WTC11 (cell line): Measurements from ENCODE around the gene CAMTA1. TPM values are rescaled to one million over a fixed set of nuclear protein-coding genes. Genes with fewer than 3 reads are reported as not detected.

Source experiments
- ATAC-seq: fragments of 200-7000 bp; cut with Tn5 transposase; 2 replicates; pipeline ENCODE4 v1.10.0; 2021; ENCODE audit warnings: mild to moderate bottlenecking, moderate library complexity
- CTCF ChIA-PET: fragments of 300-600 bp; sonication (Branson Sonifier 250); formaldehyde crosslinking; loops from one replicate; lab custom pipeline; 2021; ENCODE audit warnings: antibody characterized with exemption; lab: Charles Lee
- POLR2A ChIA-PET: fragments of 350-600 bp; sonication (Branson Sonifier 250); formaldehyde crosslinking; loops from one replicate; lab custom pipeline; 2021; ENCODE audit warnings: antibody characterized with exemption; lab: Charles Lee
- DNase-seq: peaks from one replicate; pipeline ENCODE4 v3.0.0; 2021; ENCODE audit warnings: low spot score
- H3K27ac Mint-ChIP-seq: 2 replicates; pipeline ENCODE4 v1.8.0; 2021; ENCODE audit warnings: mixed read lengths
- H3K27me3 Mint-ChIP-seq: 2 replicates; pipeline ENCODE4 v1.8.0; 2021; ENCODE audit warnings: low read depth, mild to moderate bottlenecking, moderate library complexity, mixed read lengths
- H3K36me3 Mint-ChIP-seq: 2 replicates; pipeline ENCODE4 v1.8.0; 2021; ENCODE audit warnings: mixed read lengths
- H3K4me1 Mint-ChIP-seq: 2 replicates; pipeline ENCODE4 v1.8.0; 2022; ENCODE audit warnings: mixed read lengths
- H3K4me3 Mint-ChIP-seq: 2 replicates; pipeline ENCODE4 v1.8.0; 2021; ENCODE audit warnings: mild to moderate bottlenecking, moderate library complexity, mixed read lengths
- H3K9me3 Mint-ChIP-seq: 2 replicates; pipeline ENCODE4 v1.8.0; 2021; ENCODE audit warnings: mixed read lengths
- ATF1 ChIP-seq: sonication (generic); formaldehyde crosslinking; IDR thresholded peaks from 2 replicates; pipeline ENCODE4 v1.8.1; 2023; ENCODE audit warnings: mild to moderate bottlenecking, moderate library complexity, missing genetic modification reagents
- FOXK1 ChIP-seq: sonication (generic); formaldehyde crosslinking; IDR thresholded peaks from 2 replicates; pipeline ENCODE4 v1.8.0; 2022; ENCODE audit warnings: mild to moderate bottlenecking, moderate library complexity, missing genetic modification reagents
- HMGA2 ChIP-seq: fragments of 250-450 bp; sonication (Bioruptor Pico); IDR thresholded peaks from 2 replicates; pipeline ENCODE4 v1.4.0; 2021; ENCODE audit warnings: mild to moderate bottlenecking, moderate library complexity
- NR1H2 ChIP-seq: sonication (generic); formaldehyde crosslinking; IDR thresholded peaks from 2 replicates; pipeline ENCODE4 v1.9.0; 2021; ENCODE audit warnings: mild to moderate bottlenecking, moderate library complexity, missing genetic modification reagents
- OVOL2 ChIP-seq: fragments of 250-450 bp; sonication (Bioruptor Pico); IDR thresholded peaks from 2 replicates; pipeline ENCODE4 v1.9.0; 2021; ENCODE audit warnings: mild to moderate bottlenecking, borderline replicate concordance
- ZBTB21 ChIP-seq: sonication (generic); formaldehyde crosslinking; IDR thresholded peaks from 2 replicates; pipeline ENCODE4 v1.8.1; 2023; ENCODE audit warnings: mild to moderate bottlenecking, missing genetic modification reagents, borderline replicate concordance
- total RNA-seq: library from RNA; stranded (reverse); gene quantifications from 3 replicates; pipeline ENCODE4 v1.2.3, GENCODE V29; 2021
- TF ChIP-seq, protein P1 (sequence below): fragments of 250-450 bp; sonication (Bioruptor Pico); IDR thresholded peaks from 2 replicates; pipeline ENCODE4 v1.9.0; 2021; ENCODE audit warnings: mild to moderate bottlenecking, borderline replicate concordance
- TF ChIP-seq, protein P2 (sequence below): sonication (generic); formaldehyde crosslinking; IDR thresholded peaks from 2 replicates; pipeline ENCODE4 v1.8.1; 2022; ENCODE audit warnings: low read depth, missing genetic modification reagents, borderline replicate concordance
- TF ChIP-seq, protein P3 (sequence below): fragments of 250-450 bp; sonication (Bioruptor Pico); IDR thresholded peaks from 2 replicates; pipeline ENCODE4 v2.1.2; 2022; ENCODE audit warnings: mild to moderate bottlenecking, moderate library complexity
- TF ChIP-seq, protein P4 (sequence below): fragments of 250-450 bp; sonication (Bioruptor Pico); conservative IDR thresholded peaks from 2 replicates; pipeline ENCODE4 v1.9.0; 2021; ENCODE audit warnings: mild to moderate bottlenecking
- TF ChIP-seq, protein P5 (sequence below): sonication (generic); formaldehyde crosslinking; IDR thresholded peaks from 2 replicates; pipeline ENCODE4 v1.8.0; 2022; ENCODE audit warnings: mild to moderate bottlenecking, missing genetic modification reagents
- TF ChIP-seq, protein P6 (sequence below): sonication (generic); formaldehyde crosslinking; IDR thresholded peaks from 2 replicates; pipeline ENCODE4 v1.8.0; 2022; ENCODE audit warnings: mild to moderate bottlenecking, missing genetic modification reagents
- TF ChIP-seq, protein P7 (sequence below): sonication (generic); formaldehyde crosslinking; IDR thresholded peaks from 2 replicates; pipeline ENCODE4 v1.8.0; 2022; ENCODE audit warnings: missing genetic modification reagents

CAMTA1 gene
- total RNA-seq, 1 experiment from 2014 or later = 86.4 TPM

DNA sequence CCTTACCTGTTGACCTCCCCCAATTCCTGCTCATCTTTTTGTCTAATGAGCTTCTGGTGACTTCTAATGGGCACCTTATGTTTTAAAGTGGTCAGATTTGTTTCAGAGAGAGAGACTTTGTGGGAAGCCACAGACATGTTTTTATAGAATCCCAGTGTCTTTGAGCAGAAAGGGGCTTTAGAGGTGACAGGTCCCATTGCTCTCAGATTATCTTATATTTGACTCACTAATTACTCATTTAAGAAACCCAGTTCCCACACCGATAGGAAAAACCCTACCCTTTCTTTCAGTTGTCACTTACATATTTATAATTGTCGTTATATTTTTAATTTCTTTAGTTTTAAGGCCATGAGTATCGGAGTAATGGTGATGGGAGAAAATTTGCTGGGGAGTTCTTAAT, 215.5 kb downstream of the CAMTA1 start (continued):
- TF ChIP-seq, protein P1, sequence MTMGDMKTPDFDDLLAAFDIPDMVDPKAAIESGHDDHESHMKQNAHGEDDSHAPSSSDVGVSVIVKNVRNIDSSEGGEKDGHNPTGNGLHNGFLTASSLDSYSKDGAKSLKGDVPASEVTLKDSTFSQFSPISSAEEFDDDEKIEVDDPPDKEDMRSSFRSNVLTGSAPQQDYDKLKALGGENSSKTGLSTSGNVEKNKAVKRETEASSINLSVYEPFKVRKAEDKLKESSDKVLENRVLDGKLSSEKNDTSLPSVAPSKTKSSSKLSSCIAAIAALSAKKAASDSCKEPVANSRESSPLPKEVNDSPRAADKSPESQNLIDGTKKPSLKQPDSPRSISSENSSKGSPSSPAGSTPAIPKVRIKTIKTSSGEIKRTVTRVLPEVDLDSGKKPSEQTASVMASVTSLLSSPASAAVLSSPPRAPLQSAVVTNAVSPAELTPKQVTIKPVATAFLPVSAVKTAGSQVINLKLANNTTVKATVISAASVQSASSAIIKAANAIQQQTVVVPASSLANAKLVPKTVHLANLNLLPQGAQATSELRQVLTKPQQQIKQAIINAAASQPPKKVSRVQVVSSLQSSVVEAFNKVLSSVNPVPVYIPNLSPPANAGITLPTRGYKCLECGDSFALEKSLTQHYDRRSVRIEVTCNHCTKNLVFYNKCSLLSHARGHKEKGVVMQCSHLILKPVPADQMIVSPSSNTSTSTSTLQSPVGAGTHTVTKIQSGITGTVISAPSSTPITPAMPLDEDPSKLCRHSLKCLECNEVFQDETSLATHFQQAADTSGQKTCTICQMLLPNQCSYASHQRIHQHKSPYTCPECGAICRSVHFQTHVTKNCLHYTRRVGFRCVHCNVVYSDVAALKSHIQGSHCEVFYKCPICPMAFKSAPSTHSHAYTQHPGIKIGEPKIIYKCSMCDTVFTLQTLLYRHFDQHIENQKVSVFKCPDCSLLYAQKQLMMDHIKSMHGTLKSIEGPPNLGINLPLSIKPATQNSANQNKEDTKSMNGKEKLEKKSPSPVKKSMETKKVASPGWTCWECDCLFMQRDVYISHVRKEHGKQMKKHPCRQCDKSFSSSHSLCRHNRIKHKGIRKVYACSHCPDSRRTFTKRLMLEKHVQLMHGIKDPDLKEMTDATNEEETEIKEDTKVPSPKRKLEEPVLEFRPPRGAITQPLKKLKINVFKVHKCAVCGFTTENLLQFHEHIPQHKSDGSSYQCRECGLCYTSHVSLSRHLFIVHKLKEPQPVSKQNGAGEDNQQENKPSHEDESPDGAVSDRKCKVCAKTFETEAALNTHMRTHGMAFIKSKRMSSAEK (CRISPR knock-in tag) = no peak
- TF ChIP-seq, all 79 proteins: peak for 0

DNA sequence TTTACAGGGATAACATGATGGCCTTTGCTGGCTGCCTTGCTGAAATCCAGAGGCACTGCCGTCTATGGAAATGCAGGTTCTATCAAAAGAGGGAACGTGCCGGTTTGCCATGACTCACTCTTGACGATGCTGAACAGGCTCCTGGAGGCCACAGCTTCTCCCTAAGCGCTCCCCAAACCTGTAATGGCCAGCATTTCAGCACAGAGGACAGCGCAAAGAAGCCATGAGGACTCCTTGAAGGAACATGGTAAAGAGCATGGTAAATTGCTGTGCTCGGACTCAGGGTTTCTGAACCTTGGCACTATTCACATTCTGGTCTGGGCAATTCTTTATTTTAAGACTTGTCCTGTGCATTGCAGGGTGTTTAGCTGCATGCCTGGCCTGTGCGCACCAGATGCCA, 217.5 kb downstream of the CAMTA1 start:
- TF ChIP-seq, protein P2, sequence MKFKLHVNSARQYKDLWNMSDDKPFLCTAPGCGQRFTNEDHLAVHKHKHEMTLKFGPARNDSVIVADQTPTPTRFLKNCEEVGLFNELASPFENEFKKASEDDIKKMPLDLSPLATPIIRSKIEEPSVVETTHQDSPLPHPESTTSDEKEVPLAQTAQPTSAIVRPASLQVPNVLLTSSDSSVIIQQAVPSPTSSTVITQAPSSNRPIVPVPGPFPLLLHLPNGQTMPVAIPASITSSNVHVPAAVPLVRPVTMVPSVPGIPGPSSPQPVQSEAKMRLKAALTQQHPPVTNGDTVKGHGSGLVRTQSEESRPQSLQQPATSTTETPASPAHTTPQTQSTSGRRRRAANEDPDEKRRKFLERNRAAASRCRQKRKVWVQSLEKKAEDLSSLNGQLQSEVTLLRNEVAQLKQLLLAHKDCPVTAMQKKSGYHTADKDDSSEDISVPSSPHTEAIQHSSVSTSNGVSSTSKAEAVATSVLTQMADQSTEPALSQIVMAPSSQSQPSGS (CRISPR knock-in tag) = no peak
- no peak for TF ChIP-seq HMGA2 (CRISPR knock-in tag)
- TF ChIP-seq, protein P3, sequence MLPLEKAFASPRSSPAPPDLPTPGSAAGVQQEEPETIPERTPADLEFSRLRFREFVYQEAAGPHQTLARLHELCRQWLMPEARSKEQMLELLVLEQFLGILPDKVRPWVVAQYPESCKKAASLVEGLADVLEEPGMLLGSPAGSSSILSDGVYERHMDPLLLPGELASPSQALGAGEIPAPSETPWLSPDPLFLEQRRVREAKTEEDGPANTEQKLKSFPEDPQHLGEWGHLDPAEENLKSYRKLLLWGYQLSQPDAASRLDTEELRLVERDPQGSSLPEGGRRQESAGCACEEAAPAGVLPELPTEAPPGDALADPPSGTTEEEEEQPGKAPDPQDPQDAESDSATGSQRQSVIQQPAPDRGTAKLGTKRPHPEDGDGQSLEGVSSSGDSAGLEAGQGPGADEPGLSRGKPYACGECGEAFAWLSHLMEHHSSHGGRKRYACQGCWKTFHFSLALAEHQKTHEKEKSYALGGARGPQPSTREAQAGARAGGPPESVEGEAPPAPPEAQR (CRISPR knock-in tag) = no peak
- TF ChIP-seq, protein P4, sequence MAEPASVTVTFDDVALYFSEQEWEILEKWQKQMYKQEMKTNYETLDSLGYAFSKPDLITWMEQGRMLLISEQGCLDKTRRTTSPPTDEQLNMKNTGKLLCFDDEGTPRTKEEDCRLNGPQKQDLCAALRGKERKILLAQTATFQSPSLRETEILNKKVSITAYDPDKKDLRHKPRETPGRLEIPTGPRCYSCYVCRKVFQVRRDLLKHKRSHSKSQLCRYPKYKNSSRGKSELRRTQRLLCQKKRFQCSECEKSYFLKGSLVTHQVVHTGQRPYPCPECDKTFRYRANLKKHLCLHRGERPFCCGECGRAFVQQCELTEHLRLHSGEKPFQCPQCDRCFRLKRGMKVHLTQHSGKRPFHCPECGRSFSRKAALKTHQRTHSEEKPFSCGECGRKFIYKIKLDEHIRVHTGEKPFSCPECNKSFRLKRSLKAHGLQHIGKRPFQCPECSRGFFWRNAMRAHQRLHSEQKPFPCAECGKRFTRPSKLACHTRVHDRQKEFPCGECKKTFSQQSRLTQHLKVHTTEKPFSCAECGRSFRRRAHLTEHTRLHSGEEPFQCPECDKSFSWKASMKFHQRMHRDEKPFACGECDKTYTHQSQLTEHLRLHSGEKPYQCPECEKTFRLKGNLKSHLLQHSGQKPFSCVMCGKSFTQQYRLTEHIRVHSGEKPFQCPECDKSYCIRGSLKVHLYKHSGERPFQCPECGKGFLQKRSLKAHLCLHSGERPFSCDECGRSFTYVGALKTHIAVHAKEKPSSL = no peak
- no peak for TF ChIP-seq ZBTB21
- TF ChIP-seq, protein P5, sequence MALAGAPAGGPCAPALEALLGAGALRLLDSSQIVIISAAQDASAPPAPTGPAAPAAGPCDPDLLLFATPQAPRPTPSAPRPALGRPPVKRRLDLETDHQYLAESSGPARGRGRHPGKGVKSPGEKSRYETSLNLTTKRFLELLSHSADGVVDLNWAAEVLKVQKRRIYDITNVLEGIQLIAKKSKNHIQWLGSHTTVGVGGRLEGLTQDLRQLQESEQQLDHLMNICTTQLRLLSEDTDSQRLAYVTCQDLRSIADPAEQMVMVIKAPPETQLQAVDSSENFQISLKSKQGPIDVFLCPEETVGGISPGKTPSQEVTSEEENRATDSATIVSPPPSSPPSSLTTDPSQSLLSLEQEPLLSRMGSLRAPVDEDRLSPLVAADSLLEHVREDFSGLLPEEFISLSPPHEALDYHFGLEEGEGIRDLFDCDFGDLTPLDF (CRISPR knock-in tag) = no peak
- TF ChIP-seq ATF1 (CRISPR knock-in tag) = no peak
- no peak for TF ChIP-seq NR1H2 (CRISPR knock-in tag)
- ChIA-PET POLR2A (no interaction called here), CTCF (interaction anchor here (3.2 kb wide), 1 partner anchor 68 kb away, joined by 13 read pairs; no protein-coding TSS in a partner anchor)
- DNase-seq (no peak), ATAC-seq (no peak)
- Mint-ChIP-seq H3K9me3 (no peaks in the 10 kb centered on the region), H3K4me1 (peaks cover 7% of the 10 kb centered on the region), H3K4me3 (no peak overlapping the region), H3K36me3 (no peaks in the 10 kb centered on the region), H3K27ac (no peak overlapping the region), H3K27me3 (no peaks in the 10 kb centered on the region)

DNA sequence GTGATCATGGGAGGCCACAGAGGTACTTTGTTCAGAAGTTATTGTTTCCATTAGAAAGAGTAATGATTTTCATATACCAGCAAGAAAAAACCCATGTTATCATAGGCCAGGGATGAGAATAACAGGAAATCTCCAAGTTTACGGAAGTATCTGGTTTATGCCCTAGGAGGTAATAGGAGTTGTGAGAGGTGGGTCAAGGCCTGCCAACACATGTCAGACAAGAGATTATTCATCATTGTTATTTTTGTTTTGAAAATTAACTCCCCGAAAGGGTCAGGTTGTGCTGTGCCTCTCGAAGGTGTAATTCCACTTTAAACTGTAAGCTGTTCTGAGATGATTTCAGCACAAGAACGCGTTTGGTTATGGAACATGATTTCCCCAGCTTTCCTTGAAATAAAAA, 218.4 kb downstream of the CAMTA1 start:
- H3K4me1 Mint-ChIP-seq = no peaks in the 10 kb centered on the region
- TF ChIP-seq, protein P6, sequence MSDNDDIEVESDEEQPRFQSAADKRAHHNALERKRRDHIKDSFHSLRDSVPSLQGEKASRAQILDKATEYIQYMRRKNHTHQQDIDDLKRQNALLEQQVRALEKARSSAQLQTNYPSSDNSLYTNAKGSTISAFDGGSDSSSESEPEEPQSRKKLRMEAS (CRISPR knock-in tag) = no peak
- no peak for TF ChIP-seq NR1H2 (CRISPR knock-in tag)
- TF ChIP-seq FOXK1 (CRISPR knock-in tag) = no peak
- no peak for TF ChIP-seq OVOL2
- TF ChIP-seq, protein P7, sequence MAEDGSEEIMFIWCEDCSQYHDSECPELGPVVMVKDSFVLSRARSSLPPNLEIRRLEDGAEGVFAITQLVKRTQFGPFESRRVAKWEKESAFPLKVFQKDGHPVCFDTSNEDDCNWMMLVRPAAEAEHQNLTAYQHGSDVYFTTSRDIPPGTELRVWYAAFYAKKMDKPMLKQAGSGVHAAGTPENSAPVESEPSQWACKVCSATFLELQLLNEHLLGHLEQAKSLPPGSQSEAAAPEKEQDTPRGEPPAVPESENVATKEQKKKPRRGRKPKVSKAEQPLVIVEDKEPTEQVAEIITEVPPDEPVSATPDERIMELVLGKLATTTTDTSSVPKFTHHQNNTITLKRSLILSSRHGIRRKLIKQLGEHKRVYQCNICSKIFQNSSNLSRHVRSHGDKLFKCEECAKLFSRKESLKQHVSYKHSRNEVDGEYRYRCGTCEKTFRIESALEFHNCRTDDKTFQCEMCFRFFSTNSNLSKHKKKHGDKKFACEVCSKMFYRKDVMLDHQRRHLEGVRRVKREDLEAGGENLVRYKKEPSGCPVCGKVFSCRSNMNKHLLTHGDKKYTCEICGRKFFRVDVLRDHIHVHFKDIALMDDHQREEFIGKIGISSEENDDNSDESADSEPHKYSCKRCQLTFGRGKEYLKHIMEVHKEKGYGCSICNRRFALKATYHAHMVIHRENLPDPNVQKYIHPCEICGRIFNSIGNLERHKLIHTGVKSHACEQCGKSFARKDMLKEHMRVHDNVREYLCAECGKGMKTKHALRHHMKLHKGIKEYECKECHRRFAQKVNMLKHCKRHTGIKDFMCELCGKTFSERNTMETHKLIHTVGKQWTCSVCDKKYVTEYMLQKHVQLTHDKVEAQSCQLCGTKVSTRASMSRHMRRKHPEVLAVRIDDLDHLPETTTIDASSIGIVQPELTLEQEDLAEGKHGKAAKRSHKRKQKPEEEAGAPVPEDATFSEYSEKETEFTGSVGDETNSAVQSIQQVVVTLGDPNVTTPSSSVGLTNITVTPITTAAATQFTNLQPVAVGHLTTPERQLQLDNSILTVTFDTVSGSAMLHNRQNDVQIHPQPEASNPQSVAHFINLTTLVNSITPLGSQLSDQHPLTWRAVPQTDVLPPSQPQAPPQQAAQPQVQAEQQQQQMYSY (CRISPR knock-in tag) = no peak
- TF ChIP-seq, all 79 proteins: peak for 0
- Mint-ChIP-seq H3K9me3 (no peaks in the 10 kb centered on the region), H3K36me3 (no peaks in the 10 kb centered on the region), H3K27me3 (no peaks in the 10 kb centered on the region), H3K4me3 (no peak overlapping the region), H3K27ac (no peak overlapping the region)
- no peak for ATAC-seq
- ChIA-PET POLR2A (no interaction called here), CTCF (no interaction called here)
- DNase-seq = no peak
